Hindlimb muscle (tissue), 1 donor: Measurements from ENCODE around the gene PIGB. TPM values are rescaled to one million over a fixed set of nuclear protein-coding genes. Genes with fewer than 3 reads are reported as not detected.
A peak's percentile ranks its signal among the peaks of the same experiment; 100 is the strongest.
"Not testable (repeated sequence)": the region's sequence is repeated elsewhere in the genome, so short reads cannot be mapped to it uniquely, and the experiment has no call there.

ENCODE experiments used
- DNase-seq: peaks from one replicate; pipeline ENCODE4 v3.0.0-alpha.2; 2013
- polyA plus RNA-seq: library from polyadenylated mRNA; unstranded; fragments of 120-200 nt; gene quantifications from one replicate; pipeline ENCODE4 v1.2.1, GENCODE V29; 2013; ENCODE audit not compliant: insufficient read length

PIGB gene
- polyA plus RNA-seq, 1 donor = 8.9 TPM

DNA sequence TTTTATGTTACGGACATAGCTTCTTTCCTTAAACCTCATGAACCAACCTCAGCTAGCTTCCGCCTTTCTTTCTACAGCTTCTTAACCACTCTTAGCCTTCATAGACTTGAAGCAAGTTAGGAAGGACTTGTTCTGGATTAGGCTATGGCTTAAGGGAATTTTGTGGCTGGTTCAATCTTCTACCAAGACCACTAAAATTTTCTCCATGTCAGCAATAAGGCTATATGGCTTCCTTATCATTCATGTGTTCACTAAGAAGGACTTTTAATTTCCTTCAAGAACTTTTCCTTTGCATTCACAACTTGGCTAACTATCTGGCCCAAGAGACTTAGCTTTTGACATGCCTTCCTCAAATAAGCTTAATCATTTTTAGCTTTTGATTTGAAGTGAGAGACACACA is 64.7 kb downstream of the PIGB start:
- DNase-seq = no peak

DNA sequence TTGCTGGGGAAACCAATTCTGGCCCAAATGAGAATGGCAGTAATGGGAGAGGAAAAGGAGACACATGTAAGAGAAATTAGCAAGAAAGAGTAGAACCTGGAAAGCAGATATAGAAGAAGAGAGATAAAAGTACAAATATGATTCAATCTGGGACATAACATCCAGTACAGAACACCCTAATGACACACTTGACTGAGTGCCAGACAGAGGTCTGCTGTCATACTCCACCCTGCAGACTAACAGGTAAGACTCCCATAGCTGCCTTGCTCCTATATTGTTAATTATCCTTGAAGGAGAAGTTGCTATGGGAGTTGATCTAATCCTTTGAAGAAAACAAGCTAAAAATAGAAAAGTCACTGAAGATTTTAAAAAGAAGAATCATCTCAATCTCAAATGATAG is 68.0 kb downstream of the PIGB start:
- DNase-seq = no peak

DNA sequence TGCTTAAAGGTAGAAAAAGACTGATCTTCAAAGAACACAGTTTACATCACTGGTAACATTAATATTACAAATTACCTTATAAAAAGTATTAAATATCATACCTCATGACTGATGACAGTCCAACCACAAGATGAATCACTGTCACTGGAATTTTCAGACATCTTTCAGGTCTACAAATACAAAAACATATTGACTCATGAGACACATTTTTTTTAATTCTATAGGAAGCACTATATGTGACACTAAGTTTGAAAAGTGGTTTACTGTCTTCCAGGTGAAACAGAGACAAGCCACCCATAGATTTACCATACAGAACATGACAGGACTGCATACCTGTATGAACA is 70.2 kb downstream of the PIGB start:
- DNase-seq = no peak

DNA sequence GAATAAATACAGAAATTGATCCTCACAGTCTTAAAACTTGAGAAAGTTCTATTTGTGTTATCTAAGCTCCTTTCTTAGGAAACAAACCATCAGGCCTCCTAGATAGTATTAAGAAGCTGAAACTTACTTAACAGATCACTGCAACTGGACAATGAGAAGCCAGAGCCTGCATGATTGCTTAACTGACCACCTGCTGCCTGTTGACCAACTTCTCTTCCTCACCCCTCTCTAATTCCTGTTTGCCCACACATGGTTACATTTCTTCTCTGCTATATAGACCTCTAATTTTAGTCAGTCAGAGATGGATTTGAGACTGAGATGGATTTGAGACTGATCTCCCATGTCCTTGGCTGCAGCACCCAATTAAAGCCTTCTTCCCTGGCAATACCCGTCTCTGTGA is 75.7 kb downstream of the PIGB start:
- DNase-seq = no peak

DNA sequence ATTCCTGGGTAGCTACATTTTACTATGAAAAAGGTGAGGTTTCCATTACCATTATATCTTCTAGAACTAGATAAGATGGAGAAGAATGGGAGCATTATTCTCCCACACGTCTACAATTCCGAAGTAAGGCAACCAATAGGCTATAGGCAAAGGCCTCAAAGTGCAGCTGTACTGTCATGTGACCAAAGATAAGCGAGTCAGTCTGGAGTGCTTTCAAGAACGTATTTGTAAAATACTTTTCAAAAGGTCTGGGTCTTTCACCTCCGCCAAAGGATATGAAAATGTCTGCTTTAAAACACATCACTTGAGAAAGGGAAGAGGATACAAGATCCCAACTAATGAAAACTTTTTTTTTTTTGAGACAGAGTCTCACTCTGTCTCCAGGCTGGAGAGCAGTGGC is 79.2 kb downstream of the PIGB start:
- DNase-seq = no peak

DNA sequence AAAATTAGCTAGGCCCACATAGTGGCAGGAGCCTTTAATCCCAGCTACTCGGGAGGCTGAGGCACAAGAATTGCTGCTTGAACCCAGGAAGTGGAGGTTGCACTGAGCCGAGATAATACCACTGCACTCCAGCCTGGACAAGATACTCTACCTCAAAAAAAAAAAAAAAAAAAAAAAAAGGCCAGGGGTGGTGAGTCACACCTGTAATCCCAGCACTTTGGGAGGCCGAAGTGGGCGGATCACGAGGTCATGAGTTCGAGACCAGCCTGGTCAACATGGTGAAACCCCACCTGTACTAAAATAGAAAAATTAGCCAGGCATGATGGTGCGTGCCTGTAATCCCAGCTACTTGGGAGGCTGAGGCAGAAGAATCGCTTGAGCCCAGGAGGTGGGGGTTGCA is 81.0 kb downstream of the PIGB start:
- DNase-seq = not testable (repeated sequence)

DNA sequence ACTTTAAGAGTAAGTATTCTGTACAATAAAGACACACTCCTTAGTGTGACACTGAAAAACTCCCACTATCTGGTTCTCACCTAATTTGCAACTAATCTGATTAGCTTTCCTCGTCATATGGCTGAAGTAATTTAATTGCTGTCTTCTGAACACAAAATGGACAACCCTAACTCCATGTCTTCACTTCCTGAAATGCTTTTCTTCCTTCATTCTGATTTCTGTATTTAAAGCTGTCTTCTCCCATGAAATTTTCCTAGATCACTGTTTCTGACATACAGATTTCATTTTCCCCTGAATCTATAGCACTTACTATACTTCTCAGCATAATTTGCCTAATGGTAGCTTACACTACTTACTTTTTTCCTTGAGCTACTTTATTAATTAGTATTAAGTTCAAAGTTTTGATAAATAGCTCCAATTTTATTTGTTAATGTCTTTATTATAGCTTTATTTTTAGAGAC is 82.8 kb downstream of the PIGB start:
- DNase-seq = no peak

DNA sequence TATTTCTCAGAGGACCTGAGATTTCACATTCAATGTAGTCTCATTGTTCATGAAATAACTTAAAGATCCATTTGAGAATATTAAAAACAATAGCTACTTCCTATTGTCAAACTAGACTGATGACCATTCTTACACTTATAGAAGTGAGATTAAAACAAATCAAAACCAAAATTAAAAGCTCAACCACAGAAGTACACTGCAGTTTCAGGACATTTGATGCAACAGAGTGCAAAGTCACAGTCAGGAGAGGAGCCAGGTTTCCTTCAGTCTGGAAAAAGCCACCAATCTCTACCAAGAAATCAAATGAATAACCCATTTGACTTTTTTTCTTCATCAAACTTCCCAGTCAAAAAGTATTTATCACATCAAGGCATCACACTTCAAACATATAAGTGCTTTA is 83.7 kb downstream of the PIGB start:
- DNase-seq = peak; percentile 6

DNA sequence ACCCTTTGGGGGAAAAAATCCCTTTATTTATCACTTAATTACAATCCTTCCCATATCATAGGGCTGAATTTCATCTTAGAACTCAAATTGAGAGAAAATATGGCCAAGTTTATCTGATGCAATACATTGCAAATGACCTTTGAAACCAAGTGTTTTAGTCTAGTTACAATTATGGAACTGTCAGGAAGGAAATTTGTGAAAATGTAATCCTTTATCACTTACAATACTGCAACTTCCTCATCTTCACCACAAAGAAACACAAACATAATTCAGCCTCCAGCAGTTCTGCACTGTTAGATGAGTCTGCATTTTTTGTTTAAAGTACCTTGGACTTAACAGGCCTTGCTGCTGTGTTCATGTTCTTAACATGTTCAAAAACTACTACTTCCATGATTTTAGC is 84.5 kb downstream of the PIGB start:
- DNase-seq = no peak

Other genes with a start within 250 kb of the PIGB start
- gene RSL24D1, start 122.3 kb upstream of the PIGB start, polyA plus RNA-seq = 77.1 TPM
- 5.9 TPM for gene RAB27A, start 29.4 kb upstream of the PIGB start, polyA plus RNA-seq
- 14.4 TPM for gene PIGBOS1, start 99 bp upstream of the PIGB start, polyA plus RNA-seq
- gene CCPG1, start 89.1 kb downstream of the PIGB start, polyA plus RNA-seq = 25.4 TPM
- 1.7 TPM for gene PIERCE2, start 89.3 kb downstream of the PIGB start, polyA plus RNA-seq
- gene DNAAF4, start 189.0 kb downstream of the PIGB start, polyA plus RNA-seq = 1.4 TPM